ENCODE measurements around the gene RALBP1. TPM values are rescaled to one million over a fixed set of nuclear protein-coding genes. Genes with fewer than 3 reads are reported as not detected.

RALBP1 gene
- total and polyA plus RNA-seq, 2 of the 8 experiments (the other 6 are each of a cell fraction or from before 2014, with no cell fraction given) = 40.3 to 67.8 TPM

DNA sequence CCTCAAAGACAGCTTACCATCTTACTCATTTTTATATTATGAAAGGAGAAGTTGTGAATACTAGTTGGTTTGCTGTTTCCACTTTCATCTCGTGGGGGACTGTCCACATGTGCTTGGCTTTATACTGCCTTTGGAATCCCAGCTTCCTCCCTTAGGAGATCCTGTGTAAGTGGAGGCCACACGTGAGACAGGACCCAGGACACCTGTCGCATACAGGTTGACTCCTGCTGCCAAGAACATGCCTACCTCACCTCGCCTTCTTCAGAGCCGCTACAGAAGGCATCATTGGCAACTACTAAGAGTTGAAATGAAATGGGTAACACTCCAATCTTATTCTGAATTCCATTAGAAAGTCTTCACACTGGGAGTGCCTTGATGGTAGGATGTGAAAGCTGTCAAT, 69.7 kb downstream of the RALBP1 start (continued):
- TF ChIP-seq RBBP5 (IDR thresholded peaks at IDR 0.05; ENCODE audit: borderline replicate concordance, low read depth, low read length) = no peak
- TF ChIP-seq PHF8 (conservative IDR thresholded peaks at IDR 0.05; ENCODE audit: low read depth, low read length) = no peak
- no peak for TF ChIP-seq RAD21 (IDR thresholded peaks at IDR 0.05 in 1 of 2, conservative IDR thresholded peaks at IDR 0.05 in 1 of 2; ENCODE audit: low read depth in 2 of 2, low read length in 2 of 2)
- no peak for TF ChIP-seq NANOG (IDR thresholded peaks at IDR 0.05; ENCODE audit: insufficient read depth, low read depth, low read length, poor library complexity, severe bottlenecking)

Data from H1 (cell line).